Measurements from ENCODE around the gene SMARCAD1. TPM values are rescaled to one million over a fixed set of nuclear protein-coding genes. Genes with fewer than 3 reads are reported as not detected.

The SMARCAD1 gene
- total and polyA plus RNA-seq, 4 experiments from 2014 or later, result 13.4 to 30.7 (median 21.4) TPM

- H3K27ac ChIP-seq (ENCODE audit: low read depth, low read length), result no peak overlapping the region
- intact Hi-C loops (cut with micrococcal nuclease), result no loop called here
- no peaks in the 10 kb centered on the region for H3K27me3 ChIP-seq (ENCODE audit: insufficient read depth, low read length)
- Mint-ChIP-seq H3K4me3 (no peak overlapping the region), H3K36me3 (peaks cover 42 to 56% of the 10 kb centered on the region in 2 donors), H3K27me3 (no peaks in the 10 kb centered on the region), H3K27ac (peak overlapping the region in 1 of 7 donors; percentile 25), H3K4me1 (peaks cover 5 to 19% (median 17%) of the 10 kb centered on the region in 4 donors), H3K9me3 (no peaks in the 10 kb centered on the region)
- H3K9me3 ChIP-seq (ENCODE audit: control insufficient read depth in 1 of 2, low read length in 2 of 2), result no peaks in the 10 kb centered on the region
- H3K4me1 ChIP-seq (ENCODE audit: insufficient read depth, low read length), result no peaks in the 10 kb centered on the region
- H3K4me3 ChIP-seq (ENCODE audit: low read length in 2 of 2), result no peak overlapping the region
- H3K36me3 ChIP-seq (ENCODE audit: insufficient read depth, low read length), result no peaks in the 10 kb centered on the region
- CTCF ChIA-PET (ENCODE audit: partially characterized antibody), result no interaction called here
- POLR2A ChIA-PET (ENCODE audit: partially characterized antibody), result no interaction called here
- no peak for DNase-seq
These were observed 21.0 kb downstream of the SMARCAD1 start for GRCh38 chr4:94228493-94229216.

- Mint-ChIP-seq H3K9me3 (no peaks in the 10 kb centered on the region), H3K4me1 (peaks cover 0 to 11% (median 3%) of the 10 kb centered on the region in 4 donors), H3K27ac (peak overlapping the region in 1 of 7 donors; percentile 48), H3K27me3 (no peaks in the 10 kb centered on the region), H3K4me3 (no peak overlapping the region), H3K36me3 (peaks cover 31 to 54% of the 10 kb centered on the region in 2 donors)
- Histone ChIP-seq H3K36me3 (ENCODE audit: insufficient read depth, low read length) (no peaks in the 10 kb centered on the region), H3K9me3 (ENCODE audit: control insufficient read depth in 1 of 2, low read length in 2 of 2) (no peaks in the 10 kb centered on the region), H3K4me3 (ENCODE audit: low read length in 2 of 2) (no peak overlapping the region), H3K27me3 (ENCODE audit: insufficient read depth, low read length) (no peaks in the 10 kb centered on the region), H3K27ac (ENCODE audit: low read depth, low read length) (no peak overlapping the region), H3K4me1 (ENCODE audit: insufficient read depth, low read length) (no peaks in the 10 kb centered on the region)
- intact Hi-C loops (cut with micrococcal nuclease), result no loop called here
- DNase-seq, result no peak
- ChIA-PET POLR2A (ENCODE audit: partially characterized antibody) (no interaction called here), CTCF (ENCODE audit: partially characterized antibody) (no interaction called here)
These were observed 24.9 kb downstream of the SMARCAD1 start for GRCh38 chr4:94232519-94232918.

GRCh38 chr4:94235825-94236224 is 28.2 kb downstream of the SMARCAD1 start:
- H3K9me3 ChIP-seq (ENCODE audit: control insufficient read depth in 1 of 2, low read length in 2 of 2), result no peaks in the 10 kb centered on the region
- no peak for DNase-seq
- H3K36me3 ChIP-seq (ENCODE audit: insufficient read depth, low read length), result no peaks in the 10 kb centered on the region
- no peak overlapping the region for H3K4me3 Mint-ChIP-seq
- H3K27me3 Mint-ChIP-seq, result no peaks in the 10 kb centered on the region
- H3K27ac ChIP-seq (ENCODE audit: low read depth, low read length), result no peak overlapping the region
- H3K27me3 ChIP-seq (ENCODE audit: insufficient read depth, low read length), result no peaks in the 10 kb centered on the region
- H3K4me1 ChIP-seq (ENCODE audit: insufficient read depth, low read length), result no peaks in the 10 kb centered on the region
- intact Hi-C loops (cut with micrococcal nuclease), result no loop called here
- H3K36me3 Mint-ChIP-seq, result peaks cover 26 to 49% of the 10 kb centered on the region in 2 donors
- ChIA-PET CTCF (ENCODE audit: partially characterized antibody) (no interaction called here), POLR2A (ENCODE audit: partially characterized antibody) (no interaction called here)
- H3K27ac Mint-ChIP-seq, result no peak overlapping the region
- no peaks in the 10 kb centered on the region for H3K9me3 Mint-ChIP-seq
- H3K4me3 ChIP-seq (ENCODE audit: low read length in 2 of 2), result no peak overlapping the region
- H3K4me1 Mint-ChIP-seq, result peaks cover 0 to 4% (median 0%) of the 10 kb centered on the region in 4 donors

GRCh38 chr4:94237271-94237670 is 29.6 kb downstream of the SMARCAD1 start:
- Mint-ChIP-seq H3K36me3 (peaks cover 30 to 50% of the 10 kb centered on the region in 2 donors), H3K4me3 (no peak overlapping the region), H3K9me3 (no peaks in the 10 kb centered on the region), H3K4me1 (no peaks in the 10 kb centered on the region), H3K27me3 (no peaks in the 10 kb centered on the region), H3K27ac (no peak overlapping the region)
- H3K4me1 ChIP-seq (ENCODE audit: insufficient read depth, low read length), result no peaks in the 10 kb centered on the region
- ChIA-PET POLR2A (ENCODE audit: partially characterized antibody) (no interaction called here), CTCF (ENCODE audit: partially characterized antibody) (interaction anchor here (0.7 kb wide), 1 partner anchor 61 kb away, joined by 3 read pairs; no protein-coding TSS in a partner anchor)
- DNase-seq, result no peak
- intact Hi-C loops (cut with micrococcal nuclease), result no loop called here
- H3K4me3 ChIP-seq (ENCODE audit: low read length in 2 of 2), result no peak overlapping the region
- H3K27ac ChIP-seq (ENCODE audit: low read depth, low read length), result no peak overlapping the region
- peaks cover 8% of the 10 kb centered on the region for H3K36me3 ChIP-seq (ENCODE audit: insufficient read depth, low read length)
- H3K9me3 ChIP-seq (ENCODE audit: control insufficient read depth in 1 of 2, low read length in 2 of 2), result no peaks in the 10 kb centered on the region
- no peaks in the 10 kb centered on the region for H3K27me3 ChIP-seq (ENCODE audit: insufficient read depth, low read length)

- Histone ChIP-seq H3K27ac (ENCODE audit: low read depth, low read length) (no peak overlapping the region), H3K36me3 (ENCODE audit: insufficient read depth, low read length) (peaks cover 13% of the 10 kb centered on the region), H3K4me3 (ENCODE audit: low read length in 2 of 2) (no peak overlapping the region), H3K4me1 (ENCODE audit: insufficient read depth, low read length) (no peaks in the 10 kb centered on the region), H3K9me3 (ENCODE audit: control insufficient read depth in 1 of 2, low read length in 2 of 2) (no peaks in the 10 kb centered on the region), H3K27me3 (ENCODE audit: insufficient read depth, low read length) (no peaks in the 10 kb centered on the region)
- ChIA-PET POLR2A (ENCODE audit: partially characterized antibody) (no interaction called here), CTCF (ENCODE audit: partially characterized antibody) (no interaction called here)
- peak overlapping the region in 1 of 7 donors; percentile 29 for H3K27ac Mint-ChIP-seq
- no peak for DNase-seq
- peaks cover 35 to 54% of the 10 kb centered on the region in 2 donors for H3K36me3 Mint-ChIP-seq
- intact Hi-C loops (cut with micrococcal nuclease), result no loop called here
- H3K27me3 Mint-ChIP-seq, result no peaks in the 10 kb centered on the region
- no peaks in the 10 kb centered on the region for H3K4me1 Mint-ChIP-seq
- H3K9me3 Mint-ChIP-seq, result no peaks in the 10 kb centered on the region
- no peak overlapping the region for H3K4me3 Mint-ChIP-seq
These were observed 30.5 kb downstream of the SMARCAD1 start for GRCh38 chr4:94238160-94238559.

GRCh38 chr4:94240384-94240783 is 32.7 kb downstream of the SMARCAD1 start:
- Mint-ChIP-seq H3K27me3 (no peaks in the 10 kb centered on the region), H3K9me3 (no peaks in the 10 kb centered on the region), H3K36me3 (peaks cover 48 to 57% of the 10 kb centered on the region in 2 donors), H3K4me3 (no peak overlapping the region), H3K27ac (peak overlapping the region in 2 of 7 donors; percentile 18 to 34), H3K4me1 (peaks cover 0 to 2% (median under 1%) of the 10 kb centered on the region in 4 donors)
- H3K27ac ChIP-seq (ENCODE audit: low read depth, low read length), result no peak overlapping the region
- intact Hi-C loops (cut with micrococcal nuclease), result no loop called here
- no peaks in the 10 kb centered on the region for H3K27me3 ChIP-seq (ENCODE audit: insufficient read depth, low read length)
- H3K4me1 ChIP-seq (ENCODE audit: insufficient read depth, low read length), result no peaks in the 10 kb centered on the region
- H3K36me3 ChIP-seq (ENCODE audit: insufficient read depth, low read length), result peaks cover 25% of the 10 kb centered on the region
- no peak for DNase-seq
- no peaks in the 10 kb centered on the region for H3K9me3 ChIP-seq (ENCODE audit: control insufficient read depth in 1 of 2, low read length in 2 of 2)
- POLR2A ChIA-PET (ENCODE audit: partially characterized antibody), result no interaction called here
- CTCF ChIA-PET (ENCODE audit: partially characterized antibody), result interaction anchor here (0.7 to 0.8 kb wide), 2 partner anchors 34 to 96 kb away, joined by 3 to 4 read pairs; no protein-coding TSS in a partner anchor
- H3K4me3 ChIP-seq (ENCODE audit: low read length in 2 of 2), result no peak overlapping the region

GRCh38 chr4:94244087-94244828 is 36.6 kb downstream of the SMARCAD1 start:
- Histone ChIP-seq H3K4me3 (ENCODE audit: low read length in 2 of 2) (no peak overlapping the region), H3K4me1 (ENCODE audit: insufficient read depth, low read length) (no peaks in the 10 kb centered on the region), H3K36me3 (ENCODE audit: insufficient read depth, low read length) (peaks cover 25% of the 10 kb centered on the region), H3K27ac (ENCODE audit: low read depth, low read length) (no peak overlapping the region), H3K27me3 (ENCODE audit: insufficient read depth, low read length) (no peaks in the 10 kb centered on the region), H3K9me3 (ENCODE audit: control insufficient read depth in 1 of 2, low read length in 2 of 2) (no peaks in the 10 kb centered on the region)
- Mint-ChIP-seq H3K4me1 (peaks cover 0 to 5% (median 3%) of the 10 kb centered on the region in 4 donors), H3K36me3 (peaks cover 54 to 61% of the 10 kb centered on the region in 2 donors), H3K27ac (no peak overlapping the region), H3K27me3 (no peaks in the 10 kb centered on the region), H3K9me3 (no peaks in the 10 kb centered on the region), H3K4me3 (no peak overlapping the region)
- DNase-seq, result no peak
- POLR2A ChIA-PET (ENCODE audit: partially characterized antibody), result no interaction called here
- CTCF ChIA-PET (ENCODE audit: partially characterized antibody), result no interaction called here
- intact Hi-C loops (cut with micrococcal nuclease), result no loop called here

All from CD4-positive, alpha-beta memory T cell (primary cell).